GM12872 (cell line): ENCODE results near the gene CUX1.

Experiments used
- CTCF ChIP-seq: IDR thresholded peaks from 3 replicates; pipeline ENCODE4 v1.5.1; 2011; ENCODE audit warnings: low read depth, mild to moderate bottlenecking, low read length, moderate library complexity; ENCODE audit not compliant: insufficient read depth

CUX1 gene

GRCh38 chr7:102223184-102223583 lies 405.8 kb downstream of the CUX1 start:
- TF ChIP-seq CTCF: no peak

- TF ChIP-seq CTCF: no peak
Measured at GRCh38 chr7:102225025-102225424, 407.6 kb downstream of the CUX1 start.

GRCh38 chr7:102227371-102227770 lies 409.9 kb downstream of the CUX1 start:
- no peak for TF ChIP-seq CTCF

- TF ChIP-seq CTCF: no peak
Measured at GRCh38 chr7:102228935-102229334, 411.5 kb downstream of the CUX1 start.

GRCh38 chr7:102230593-102230992 lies 413.2 kb downstream of the CUX1 start:
- no peak for TF ChIP-seq CTCF

- TF ChIP-seq CTCF: no peak
Measured at GRCh38 chr7:102232611-102233286, 415.3 kb downstream of the CUX1 start.

- TF ChIP-seq CTCF: no peak
Measured at GRCh38 chr7:102234131-102234530, 416.7 kb downstream of the CUX1 start.
